CD14-positive monocyte (primary cell): ENCODE data around the gene DCAF4. TPM values are rescaled to one million over a fixed set of nuclear protein-coding genes. Genes with fewer than 3 reads are reported as not detected.

Source experiments
- DNase-seq, 3 donors: peaks; one replicate each; pipeline ENCODE4 v3.0.0-alpha.2; 2011 to 2022
- H2AFZ ChIP-seq: 2 replicates; pipeline ENCODE4 v1.6.0; 2012; ENCODE audit warnings: mild to moderate bottlenecking, low read depth, low read length, inconsistent platforms; ENCODE audit not compliant: insufficient read depth, poor library complexity, severe bottlenecking
- H3K27ac ChIP-seq, 2 donors: 1 replicate in 1 of 2; 2 replicates in 1 of 2; pipeline ENCODE4 v1.5.1; 2012 to 2013; ENCODE audit warnings: low read length in 2 of 2, control low read depth in 1 of 2, inconsistent platforms in 1 of 2, low read depth in 1 of 2, mild to moderate bottlenecking in 1 of 2
- H3K27me3 ChIP-seq, 2 donors: one replicate each; pipeline versions ENCODE4 v1.6.0 to v1.6.1; 2011 to 2013; ENCODE audit warnings: low read length in 2 of 2; ENCODE audit not compliant: control insufficient read depth in 2 of 2, insufficient read depth in 2 of 2
- H3K36me3 ChIP-seq, 2 donors: replicated peaks in 1 of 2; 1 replicate in 1 of 2; 2 replicates in 1 of 2; pipeline versions ENCODE4 v1.5.1 to v1.6.1; 2012 to 2013; ENCODE audit warnings: low read length in 2 of 2, control low read depth in 1 of 2, inconsistent platforms in 1 of 2, mild to moderate bottlenecking in 1 of 2; ENCODE audit not compliant: insufficient read depth in 2 of 2, control insufficient read depth in 1 of 2
- H3K4me1 ChIP-seq, 2 donors: 1 replicate in 1 of 2; 2 replicates in 1 of 2; pipeline versions ENCODE4 v1.5.1 to v1.6.1; 2012 to 2013; ENCODE audit warnings: low read length in 2 of 2, control low read depth in 1 of 2, inconsistent platforms in 1 of 2, mild to moderate bottlenecking in 1 of 2, moderate library complexity in 1 of 2; ENCODE audit not compliant: insufficient read depth in 2 of 2, control insufficient read depth in 1 of 2
- H3K4me2 ChIP-seq: replicated peaks from 2 replicates; pipeline ENCODE3; 2012; ENCODE audit warnings: low read length, moderate library complexity, mild to moderate bottlenecking; ENCODE audit not compliant: poor library complexity, severe bottlenecking; ENCODE audit errors: extremely low read depth
- H3K4me3 ChIP-seq, 3 experiments: fragments of 200-600 bp in 1 of 3; sonication (generic) in 1 of 3; replicated peaks in 1 of 3; 1 replicate in 2 of 3; 2 replicates in 1 of 3; pipeline ENCODE4 v1.5.1; 2011 to 2013; ENCODE audit warnings: low read length in 3 of 3, mild to moderate bottlenecking in 3 of 3, control low read depth in 2 of 3, low read depth in 2 of 3, inconsistent platforms in 1 of 3, moderate library complexity in 1 of 3
- H3K79me2 ChIP-seq: 2 replicates; pipeline ENCODE4 v1.6.0; 2012; ENCODE audit warnings: mild to moderate bottlenecking, control low read depth, inconsistent platforms, low read length, moderate library complexity; ENCODE audit not compliant: insufficient read depth
- H3K9ac ChIP-seq: 2 replicates; pipeline ENCODE4 v1.6.0; 2017; ENCODE audit warnings: low read length, mild to moderate bottlenecking; ENCODE audit not compliant: insufficient read depth, poor library complexity, severe bottlenecking
- H3K9me3 ChIP-seq, 2 donors: replicated peaks in 1 of 2; 1 replicate in 1 of 2; 2 replicates in 1 of 2; pipeline versions ENCODE4 v1.5.1 to v1.6.1; 2012 to 2013; ENCODE audit warnings: low read length in 2 of 2, control low read depth in 1 of 2; ENCODE audit not compliant: control insufficient read depth in 1 of 2, insufficient read depth in 1 of 2
- H4K20me1 ChIP-seq: 2 replicates; pipeline ENCODE4 v1.6.0; 2012; ENCODE audit warnings: mild to moderate bottlenecking, low read length, control low read depth, moderate library complexity; ENCODE audit not compliant: insufficient read depth
- H3K27ac Mint-ChIP-seq, 7 donors: one replicate each; pipeline ENCODE4 v1.8.0; 2020; ENCODE audit warnings: mild to moderate bottlenecking in 7 of 7, mixed read lengths in 7 of 7, moderate library complexity in 6 of 7, inconsistent platforms in 2 of 7
- H3K27me3 Mint-ChIP-seq, 3 donors: one replicate each; pipeline ENCODE4 v1.8.0; 2021 to 2022; ENCODE audit warnings: low read depth in 3 of 3, mild to moderate bottlenecking in 3 of 3, mixed read lengths in 3 of 3, moderate library complexity in 3 of 3, inconsistent platforms in 1 of 3
- H3K36me3 Mint-ChIP-seq, 2 donors: one replicate each; pipeline ENCODE4 v1.8.0; 2020; ENCODE audit warnings: mixed read lengths in 2 of 2, inconsistent platforms in 1 of 2, mild to moderate bottlenecking in 1 of 2
- H3K4me1 Mint-ChIP-seq: one replicate; pipeline ENCODE4 v1.8.0; 2020; ENCODE audit warnings: mild to moderate bottlenecking, mixed read lengths
- H3K4me3 Mint-ChIP-seq, 2 donors: one replicate each; pipeline ENCODE4 v1.8.0; 2020; ENCODE audit warnings: mild to moderate bottlenecking in 2 of 2, mixed read lengths in 2 of 2, moderate library complexity in 1 of 2
- H3K9me3 Mint-ChIP-seq, 7 donors: one replicate each; pipeline ENCODE4 v1.8.0; 2020 to 2022; ENCODE audit warnings: mixed read lengths in 7 of 7, mild to moderate bottlenecking in 6 of 7, moderate library complexity in 6 of 7, inconsistent platforms in 2 of 7
- CTCF ChIP-seq: fragments of 200-600 bp; IDR thresholded peaks from one replicate; pipeline ENCODE4 v1.8.0; 2022; ENCODE audit warnings: antibody characterized with exemption, mild to moderate bottlenecking
- WGBS: methylation state at CpG from one replicate; pipeline ENCODE4 v1.1.5; 2013; ENCODE audit warnings: missing lambda C conversion rate; ENCODE audit not compliant: insufficient coverage; 5-methylcytosine and 5-hydroxymethylcytosine counted together
- intact Hi-C, 2 donors: fragments of 100-400 bp; cut with micrococcal nuclease; formaldehyde crosslinking; loops; one replicate each; pipeline versions ENCODE4 v1.15.0 to v1.15.1; 2023
- polyA plus RNA-seq, 3 donors: library from polyadenylated mRNA; depleted of rRNA in 1 of 3; unstranded in 2 of 3; stranded (reverse) in 1 of 3; fragments of 300-500 nt in 2 of 3; fragments of >200 nt in 1 of 3; fragmentation: Illumina TruSeq in 2 of 3; gene quantifications; 1 replicate in 2 of 3; 2 replicates in 1 of 3; pipeline ENCODE4 v1.2.3, GENCODE V29; 2012 to 2021

DCAF4 gene
- polyA plus RNA-seq, 3 donors: 1.1 to 7.2 (median 2.3) TPM

GRCh38 chr14:72906316-72906715, 19.9 kb upstream of the DCAF4 start:
- no peak overlapping the region for H2AFZ ChIP-seq
- DNase-seq: no peak
- no peaks in the 10 kb centered on the region for H3K4me1 ChIP-seq
- no peaks in the 10 kb centered on the region for H3K4me1 Mint-ChIP-seq
- no peak for TF ChIP-seq CTCF
- peaks cover 3 to 12% of the 10 kb centered on the region in 2 donors for H3K27me3 ChIP-seq
- intact Hi-C loops: no loop called here
- H3K36me3 Mint-ChIP-seq: no peaks in the 10 kb centered on the region
- no peak overlapping the region for H3K4me3 Mint-ChIP-seq
- H4K20me1 ChIP-seq: no peaks in the 10 kb centered on the region
- no peak overlapping the region for H3K27ac ChIP-seq
- 25% methylated on average over 1 of the region's 3 CpGs for WGBS
- H3K4me3 ChIP-seq: no peak overlapping the region
- H3K9me3 Mint-ChIP-seq: no peaks in the 10 kb centered on the region
- H3K36me3 ChIP-seq: no peaks in the 10 kb centered on the region
- H3K4me2 ChIP-seq: no peak overlapping the region
- H3K9me3 ChIP-seq: no peaks in the 10 kb centered on the region
- peaks cover 13 to 25% (median 13%) of the 10 kb centered on the region in 3 donors for H3K27me3 Mint-ChIP-seq
- no peak overlapping the region for H3K9ac ChIP-seq
- H3K27ac Mint-ChIP-seq: no peak overlapping the region
- H3K79me2 ChIP-seq: no peaks in the 10 kb centered on the region

- H3K27ac ChIP-seq: no peak overlapping the region
- peaks cover 3 to 12% of the 10 kb centered on the region in 2 donors for H3K27me3 ChIP-seq
- no peaks in the 10 kb centered on the region for H3K36me3 ChIP-seq
- H4K20me1 ChIP-seq: no peaks in the 10 kb centered on the region
- intact Hi-C loops: no loop called here
- no CpG with 5 or more reads among the region's 1 CpG for WGBS
- no peaks in the 10 kb centered on the region for H3K4me1 ChIP-seq
- H3K9me3 Mint-ChIP-seq: no peaks in the 10 kb centered on the region
- H3K4me2 ChIP-seq: no peak overlapping the region
- H3K4me3 Mint-ChIP-seq: no peak overlapping the region
- TF ChIP-seq CTCF: no peak
- no peak overlapping the region for H3K9ac ChIP-seq
- H3K9me3 ChIP-seq: no peaks in the 10 kb centered on the region
- no peaks in the 10 kb centered on the region for H3K4me1 Mint-ChIP-seq
- H2AFZ ChIP-seq: no peak overlapping the region
- no peaks in the 10 kb centered on the region for H3K79me2 ChIP-seq
- H3K36me3 Mint-ChIP-seq: no peaks in the 10 kb centered on the region
- DNase-seq: no peak
- peaks cover 13 to 25% (median 13%) of the 10 kb centered on the region in 3 donors for H3K27me3 Mint-ChIP-seq
- no peak overlapping the region for H3K4me3 ChIP-seq
- H3K27ac Mint-ChIP-seq: no peak overlapping the region
Measured at GRCh38 chr14:72906879-72907278, 19.4 kb upstream of the DCAF4 start.
